ENCODE measurements around the gene OPN1MW2.
"Not testable (repeated sequence)": the region's sequence is repeated elsewhere in the genome, so short reads cannot be mapped to it uniquely, and the experiment has no call there.

OPN1MW2 gene

DNA sequence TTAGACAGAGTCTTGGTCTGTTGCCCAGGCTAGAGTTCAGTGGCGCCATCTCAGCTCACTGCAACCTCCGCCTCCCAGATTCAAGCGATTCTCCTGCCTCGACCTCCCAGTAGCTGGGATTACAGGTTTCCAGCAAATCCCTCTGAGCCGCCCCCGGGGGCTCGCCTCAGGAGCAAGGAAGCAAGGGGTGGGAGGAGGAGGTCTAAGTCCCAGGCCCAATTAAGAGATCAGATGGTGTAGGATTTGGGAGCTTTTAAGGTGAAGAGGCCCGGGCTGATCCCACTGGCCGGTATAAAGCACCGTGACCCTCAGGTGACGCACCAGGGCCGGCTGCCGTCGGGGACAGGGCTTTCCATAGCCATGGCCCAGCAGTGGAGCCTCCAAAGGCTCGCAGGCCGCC, at the start of gene OPN1MW2:
Gene OPN1MW2, plus strand, starts transcription at position 301 of the 400 bp plus-strand sequence. Its CDS starts 60 bp downstream, at position 361.
- not testable (repeated sequence) for FAIRE-seq; DNase-seq (ENCODE audit: insufficient read length, low spot score)

DNA sequence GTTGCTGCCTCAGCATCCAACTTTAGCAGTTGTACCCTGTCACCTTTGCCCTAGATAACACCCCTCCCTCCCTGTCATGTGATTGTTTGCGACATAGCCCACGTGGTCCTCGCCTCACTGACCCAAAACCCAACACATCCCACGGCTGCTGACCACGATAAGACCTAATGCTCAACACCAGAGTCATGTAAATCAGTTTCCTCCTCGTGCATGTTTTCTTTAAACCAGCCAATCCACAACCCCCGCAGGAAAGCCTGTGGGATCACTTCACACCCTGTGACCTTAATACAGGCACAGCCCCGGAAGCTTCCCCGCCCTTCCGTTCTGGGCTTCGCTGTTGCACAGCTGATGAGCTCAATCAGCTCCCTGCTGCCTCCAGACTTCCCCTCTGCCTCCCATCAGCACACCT, 47.0 kb upstream of the OPN1MW2 start:
- DNase-seq (ENCODE audit: insufficient read length, low spot score); FAIRE-seq: not testable (repeated sequence)

DNA sequence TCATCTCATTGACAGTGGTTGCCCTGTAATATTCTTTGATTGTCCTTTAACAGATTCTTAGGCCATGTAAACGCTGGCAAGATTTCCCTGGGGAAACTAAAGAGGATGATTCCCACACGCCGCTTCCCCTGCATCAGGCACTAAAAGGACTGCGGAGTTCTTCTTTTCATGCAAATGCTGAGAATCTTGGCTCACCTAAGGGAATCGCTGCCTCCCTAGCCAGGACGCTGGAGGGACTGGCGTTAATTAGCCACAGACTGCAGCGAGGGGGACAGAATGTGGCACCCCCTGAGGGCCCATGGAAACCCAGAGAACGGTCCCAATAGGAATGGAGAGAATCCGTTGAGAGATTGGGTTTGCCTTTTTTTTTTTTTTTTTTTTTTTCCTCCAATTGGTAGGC, 45.2 kb upstream of the OPN1MW2 start:
- DNase-seq (ENCODE audit: insufficient read length, low spot score); FAIRE-seq: not testable (repeated sequence)

DNA sequence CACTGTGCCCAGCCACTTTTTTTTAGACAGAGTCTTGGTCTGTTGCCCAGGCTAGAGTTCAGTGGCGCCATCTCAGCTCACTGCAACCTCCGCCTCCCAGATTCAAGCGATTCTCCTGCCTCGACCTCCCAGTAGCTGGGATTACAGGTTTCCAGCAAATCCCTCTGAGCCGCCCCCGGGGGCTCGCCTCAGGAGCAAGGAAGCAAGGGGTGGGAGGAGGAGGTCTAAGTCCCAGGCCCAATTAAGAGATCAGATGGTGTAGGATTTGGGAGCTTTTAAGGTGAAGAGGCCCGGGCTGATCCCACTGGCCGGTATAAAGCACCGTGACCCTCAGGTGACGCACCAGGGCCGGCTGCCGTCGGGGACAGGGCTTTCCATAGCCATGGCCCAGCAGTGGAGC, 37.3 kb upstream of the OPN1MW2 start, which contains the start of gene OPN1MW:
Gene OPN1MW, plus strand, starts transcription at position 301 of the 400 bp plus-strand sequence. Its CDS starts 82 bp downstream, at position 383.
- FAIRE-seq; DNase-seq (ENCODE audit: insufficient read length, low spot score): not testable (repeated sequence)

DNA sequence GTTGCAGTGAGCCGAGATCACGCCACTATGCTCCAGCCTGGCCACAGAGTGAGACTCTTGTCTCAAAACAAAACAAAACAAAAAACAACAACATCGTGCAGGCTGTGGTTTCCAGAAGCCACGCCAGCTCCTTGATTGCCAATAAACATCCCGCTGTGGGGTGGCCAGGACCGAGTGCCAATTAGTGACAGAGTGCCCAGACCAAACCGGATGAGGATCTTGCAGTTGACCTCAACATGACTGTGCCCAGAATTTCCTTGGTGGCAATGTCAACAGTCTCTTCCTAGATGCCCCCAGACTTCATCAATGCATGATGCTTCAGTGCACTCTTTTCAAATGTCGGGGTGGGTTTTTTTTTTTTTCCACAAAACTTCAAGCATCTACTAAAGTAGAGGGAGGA, 35.8 kb upstream of the OPN1MW2 start:
- DNase-seq (ENCODE audit: insufficient read length, low spot score); FAIRE-seq: not testable (repeated sequence)

DNA sequence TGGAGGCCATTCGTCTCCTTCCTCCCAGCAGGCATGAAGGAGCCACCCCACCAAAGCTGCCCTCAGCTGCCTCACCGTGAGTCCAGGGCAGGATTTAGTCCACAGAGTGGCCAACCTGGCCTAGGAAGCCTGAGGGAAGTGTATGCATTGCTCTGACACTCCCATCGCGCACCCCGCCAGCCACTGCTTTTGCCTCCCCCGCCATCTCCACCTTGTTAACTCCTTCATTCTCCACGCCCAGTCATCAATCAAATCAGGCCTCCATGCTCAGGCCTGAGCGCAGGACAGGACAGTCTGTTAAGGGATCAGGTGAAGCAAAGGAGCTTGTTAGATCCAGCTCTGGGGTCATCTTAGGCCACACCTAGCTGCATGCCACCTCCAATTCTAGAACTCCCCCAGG, 26.7 kb upstream of the OPN1MW2 start:
- DNase-seq (ENCODE audit: insufficient read length, low spot score); FAIRE-seq: not testable (repeated sequence)

DNA sequence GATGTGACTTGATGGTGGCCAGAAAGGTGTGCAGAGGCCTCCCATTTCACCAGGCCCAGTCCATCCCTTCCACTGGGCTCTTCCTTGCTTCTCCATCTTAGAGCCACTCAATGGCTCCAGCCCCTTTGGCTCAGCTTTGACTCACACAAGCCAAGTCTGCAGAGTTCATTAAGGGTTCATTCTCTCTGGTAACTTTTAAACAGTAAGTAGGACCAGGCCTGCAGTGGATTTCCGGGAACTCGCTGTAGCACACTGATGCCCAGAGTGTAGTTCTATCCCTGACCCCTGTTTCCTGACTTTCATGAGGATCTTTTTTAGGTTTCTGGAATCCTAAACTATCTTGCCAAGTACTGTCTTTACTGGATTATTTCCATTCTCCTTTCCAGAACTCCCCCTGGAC, 25.2 kb upstream of the OPN1MW2 start:
- DNase-seq (ENCODE audit: insufficient read length, low spot score); FAIRE-seq: not testable (repeated sequence)

DNA sequence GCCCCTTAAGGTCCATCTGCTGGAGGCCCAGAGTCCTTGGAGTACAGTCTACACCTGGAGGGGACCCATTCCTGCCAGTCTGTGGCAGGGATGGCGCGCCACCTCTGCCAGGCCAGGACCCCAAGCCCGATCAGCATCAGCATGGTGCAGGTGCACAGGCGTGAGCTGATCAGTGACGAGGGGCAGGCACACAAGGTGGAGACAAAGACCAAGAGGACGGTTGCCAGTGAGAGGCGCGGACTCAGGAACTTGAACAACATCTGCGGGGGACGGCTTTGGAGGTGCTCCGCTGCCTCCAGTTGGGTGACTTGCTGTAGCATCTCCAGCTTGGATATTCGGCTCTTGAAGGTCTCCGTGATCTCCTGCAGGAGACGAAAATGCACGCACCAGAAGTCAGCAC, 23.1 kb upstream of the OPN1MW2 start:
- not testable (repeated sequence) for DNase-seq (ENCODE audit: insufficient read length, low spot score); FAIRE-seq

DNA sequence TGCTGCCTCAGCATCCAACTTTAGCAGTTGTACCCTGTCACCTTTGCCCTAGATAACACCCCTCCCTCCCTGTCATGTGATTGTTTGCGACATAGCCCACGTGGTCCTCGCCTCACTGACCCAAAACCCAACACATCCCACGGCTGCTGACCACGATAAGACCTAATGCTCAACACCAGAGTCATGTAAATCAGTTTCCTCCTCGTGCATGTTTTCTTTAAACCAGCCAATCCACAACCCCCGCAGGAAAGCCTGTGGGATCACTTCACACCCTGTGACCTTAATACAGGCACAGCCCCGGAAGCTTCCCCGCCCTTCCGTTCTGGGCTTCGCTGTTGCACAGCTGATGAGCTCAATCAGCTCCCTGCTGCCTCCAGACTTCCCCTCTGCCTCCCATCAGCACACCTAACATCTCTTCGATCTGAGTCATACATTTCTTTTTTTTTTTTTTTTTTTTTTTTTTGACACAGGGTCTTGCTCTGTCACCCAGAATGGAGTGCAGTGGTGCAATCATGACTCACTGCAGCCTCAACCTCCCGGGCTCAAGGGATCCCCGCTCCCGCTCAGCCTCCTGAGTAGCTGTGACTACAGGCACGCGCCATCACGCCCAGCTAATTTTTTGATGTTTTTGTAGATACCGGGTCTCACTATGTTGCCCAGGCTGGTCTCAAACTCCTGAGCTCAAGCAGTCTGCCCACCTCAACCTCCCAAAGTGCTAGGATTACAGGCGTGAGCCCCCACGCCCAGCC, 9.7 kb upstream of the OPN1MW2 start:
- not testable (repeated sequence) for DNase-seq (ENCODE audit: insufficient read length, low spot score); FAIRE-seq

DNA sequence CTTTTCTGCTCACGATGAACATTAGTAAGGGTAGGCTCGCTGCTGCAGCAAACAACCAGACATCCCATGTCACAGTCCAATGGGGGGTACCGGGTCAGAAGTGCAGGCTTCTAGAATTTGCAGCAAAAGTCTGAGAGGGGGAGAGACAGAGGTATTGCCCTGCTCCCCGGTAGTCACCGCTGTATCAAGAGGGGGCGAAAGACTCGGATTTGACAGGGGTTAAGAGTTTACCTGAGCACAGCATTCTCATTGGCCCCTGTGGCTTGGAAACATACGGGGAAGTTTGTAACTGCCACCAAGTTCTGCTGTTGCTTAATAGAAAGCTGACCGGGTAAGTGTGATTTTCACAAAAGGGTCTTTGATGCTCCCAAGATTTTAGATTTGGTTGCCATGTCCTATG, 8.5 kb upstream of the OPN1MW2 start:
- not testable (repeated sequence) for FAIRE-seq; DNase-seq (ENCODE audit: insufficient read length, low spot score)

DNA sequence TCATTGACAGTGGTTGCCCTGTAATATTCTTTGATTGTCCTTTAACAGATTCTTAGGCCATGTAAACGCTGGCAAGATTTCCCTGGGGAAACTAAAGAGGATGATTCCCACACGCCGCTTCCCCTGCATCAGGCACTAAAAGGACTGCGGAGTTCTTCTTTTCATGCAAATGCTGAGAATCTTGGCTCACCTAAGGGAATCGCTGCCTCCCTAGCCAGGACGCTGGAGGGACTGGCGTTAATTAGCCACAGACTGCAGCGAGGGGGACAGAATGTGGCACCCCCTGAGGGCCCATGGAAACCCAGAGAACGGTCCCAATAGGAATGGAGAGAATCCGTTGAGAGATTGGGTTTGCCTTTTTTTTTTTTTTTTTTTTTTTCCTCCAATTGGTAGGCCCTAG, 8.1 kb upstream of the OPN1MW2 start:
- DNase-seq (ENCODE audit: insufficient read length, low spot score): not testable (repeated sequence)

DNA sequence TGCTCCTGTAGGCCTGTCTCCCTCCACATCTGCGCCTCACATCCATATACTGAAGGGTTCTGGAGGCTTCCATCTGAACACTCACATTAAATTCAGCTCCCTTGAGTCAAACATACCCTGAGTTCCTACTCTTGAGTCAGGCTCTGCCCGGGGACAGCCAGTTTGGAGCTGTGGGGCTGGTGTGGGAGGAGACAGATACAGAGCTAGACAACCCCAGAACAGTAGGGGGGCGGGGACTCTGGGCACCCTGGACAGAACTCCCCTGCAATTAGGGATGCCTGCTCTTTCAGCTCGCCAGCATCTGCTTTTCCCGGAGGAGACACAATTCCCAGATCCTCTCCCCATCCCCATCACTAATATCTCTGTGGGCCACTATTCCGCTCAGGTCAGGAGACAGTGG, 5.7 kb downstream of the OPN1MW2 start:
- not testable (repeated sequence) for FAIRE-seq; DNase-seq (ENCODE audit: insufficient read length, low spot score)

More for the DNA sequence above, 8.1 kb upstream of the OPN1MW2 start:
- not testable (repeated sequence) for FAIRE-seq

DNA sequence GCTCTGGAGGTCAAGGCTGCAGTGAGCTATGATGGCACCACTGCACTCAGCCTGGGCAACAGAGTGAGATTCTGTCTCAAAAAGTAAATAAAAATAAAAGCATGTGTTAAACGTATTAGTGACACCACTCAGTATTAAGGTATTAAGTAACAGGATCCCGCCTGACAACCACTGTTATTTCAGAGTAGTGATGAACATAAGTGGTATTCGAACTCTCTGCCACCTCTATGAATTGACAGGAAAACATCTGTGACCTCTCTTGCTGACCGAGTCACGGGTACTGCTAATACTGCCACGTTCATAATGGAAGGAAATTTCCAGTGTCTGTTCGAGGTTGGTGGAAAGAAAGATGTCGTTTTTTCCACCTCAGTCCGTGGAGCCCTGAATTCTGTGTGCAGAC, 7.2 kb downstream of the OPN1MW2 start:
- FAIRE-seq; DNase-seq (ENCODE audit: insufficient read length, low spot score): not testable (repeated sequence)

DNA sequence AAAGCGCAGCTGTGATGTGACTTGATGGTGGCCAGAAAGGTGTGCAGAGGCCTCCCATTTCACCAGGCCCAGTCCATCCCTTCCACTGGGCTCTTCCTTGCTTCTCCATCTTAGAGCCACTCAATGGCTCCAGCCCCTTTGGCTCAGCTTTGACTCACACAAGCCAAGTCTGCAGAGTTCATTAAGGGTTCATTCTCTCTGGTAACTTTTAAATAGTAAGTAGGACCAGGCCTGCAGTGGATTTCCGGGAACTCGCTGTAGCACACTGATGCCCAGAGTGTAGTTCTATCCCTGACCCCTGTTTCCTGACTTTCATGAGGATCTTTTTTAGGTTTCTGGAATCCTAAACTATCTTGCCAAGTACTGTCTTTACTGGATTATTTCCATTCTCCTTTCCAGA, 11.9 kb downstream of the OPN1MW2 start:
- FAIRE-seq: not testable (repeated sequence)

DNA sequence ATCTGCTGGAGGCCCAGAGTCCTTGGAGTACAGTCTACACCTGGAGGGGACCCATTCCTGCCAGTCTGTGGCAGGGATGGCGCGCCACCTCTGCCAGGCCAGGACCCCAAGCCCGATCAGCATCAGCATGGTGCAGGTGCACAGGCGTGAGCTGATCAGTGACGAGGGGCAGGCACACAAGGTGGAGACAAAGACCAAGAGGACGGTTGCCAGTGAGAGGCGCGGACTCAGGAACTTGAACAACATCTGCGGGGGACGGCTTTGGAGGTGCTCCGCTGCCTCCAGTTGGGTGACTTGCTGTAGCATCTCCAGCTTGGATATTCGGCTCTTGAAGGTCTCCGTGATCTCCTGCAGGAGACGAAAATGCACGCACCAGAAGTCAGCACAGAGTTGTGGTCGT, 14.1 kb downstream of the OPN1MW2 start:
- not testable (repeated sequence) for DNase-seq (ENCODE audit: insufficient read length, low spot score); FAIRE-seq

More for the DNA sequence above, 11.9 kb downstream of the OPN1MW2 start:
- DNase-seq (ENCODE audit: insufficient read length, low spot score): not testable (repeated sequence)

DNA sequence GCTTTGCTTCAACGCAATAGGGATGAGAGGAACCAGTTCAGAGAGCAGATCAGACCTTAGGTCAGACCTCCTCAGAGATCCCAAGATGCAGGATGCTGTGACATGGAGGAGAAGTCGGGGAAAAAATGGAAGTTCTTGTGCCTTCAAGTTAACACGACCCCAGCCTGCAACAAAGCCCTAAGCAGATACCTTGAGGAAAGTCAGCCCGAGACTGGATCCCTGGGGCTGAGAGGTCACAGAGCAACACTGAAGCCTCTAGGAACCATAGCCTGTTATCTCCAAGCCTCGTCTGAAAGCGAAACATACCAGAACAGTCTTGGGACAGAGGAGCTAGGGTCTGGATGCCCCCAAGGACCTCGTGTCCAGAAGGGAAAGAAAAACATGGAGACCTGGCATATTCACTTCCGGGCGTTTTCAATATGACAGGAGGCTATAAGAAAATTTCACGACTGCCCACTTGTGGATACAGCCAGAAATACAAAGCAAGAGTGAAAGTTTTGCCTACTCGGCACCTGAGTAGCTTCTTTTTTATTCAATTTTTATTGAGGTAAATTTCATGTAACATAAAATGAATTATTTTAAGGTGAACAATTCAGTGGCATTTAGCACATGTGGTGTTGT, 19.5 kb downstream of the OPN1MW2 start:
- FAIRE-seq: not testable (repeated sequence)

DNA sequence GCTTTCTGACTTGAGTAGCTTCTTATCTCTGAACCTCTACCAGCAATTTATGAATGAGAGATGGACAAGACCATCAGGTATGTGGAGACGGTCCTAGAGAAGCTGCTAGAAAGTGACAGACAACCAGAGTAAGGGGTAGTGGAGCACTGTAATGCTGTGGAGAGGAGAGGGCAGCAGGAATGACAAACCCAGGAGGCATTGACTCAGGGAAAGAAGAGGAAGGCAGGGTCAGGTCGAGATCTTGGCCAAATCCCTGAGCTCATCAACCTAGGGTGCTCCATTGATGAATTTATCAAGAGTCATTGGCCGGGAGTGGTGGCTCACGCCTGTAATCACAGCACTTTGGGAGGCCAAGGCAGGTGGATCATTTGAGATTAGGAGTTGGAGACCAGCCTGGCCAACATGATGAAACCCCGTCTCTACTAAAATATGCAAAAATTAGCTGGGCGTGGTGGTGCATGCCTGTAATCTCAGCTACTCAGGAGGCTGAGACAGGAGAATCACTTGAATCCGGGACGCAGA, 20.5 kb downstream of the OPN1MW2 start:
- not testable (repeated sequence) for FAIRE-seq; DNase-seq (ENCODE audit: insufficient read length, low spot score)

More for the DNA sequence above, 19.5 kb downstream of the OPN1MW2 start:
- not testable (repeated sequence) for DNase-seq (ENCODE audit: insufficient read length, low spot score)

DNA sequence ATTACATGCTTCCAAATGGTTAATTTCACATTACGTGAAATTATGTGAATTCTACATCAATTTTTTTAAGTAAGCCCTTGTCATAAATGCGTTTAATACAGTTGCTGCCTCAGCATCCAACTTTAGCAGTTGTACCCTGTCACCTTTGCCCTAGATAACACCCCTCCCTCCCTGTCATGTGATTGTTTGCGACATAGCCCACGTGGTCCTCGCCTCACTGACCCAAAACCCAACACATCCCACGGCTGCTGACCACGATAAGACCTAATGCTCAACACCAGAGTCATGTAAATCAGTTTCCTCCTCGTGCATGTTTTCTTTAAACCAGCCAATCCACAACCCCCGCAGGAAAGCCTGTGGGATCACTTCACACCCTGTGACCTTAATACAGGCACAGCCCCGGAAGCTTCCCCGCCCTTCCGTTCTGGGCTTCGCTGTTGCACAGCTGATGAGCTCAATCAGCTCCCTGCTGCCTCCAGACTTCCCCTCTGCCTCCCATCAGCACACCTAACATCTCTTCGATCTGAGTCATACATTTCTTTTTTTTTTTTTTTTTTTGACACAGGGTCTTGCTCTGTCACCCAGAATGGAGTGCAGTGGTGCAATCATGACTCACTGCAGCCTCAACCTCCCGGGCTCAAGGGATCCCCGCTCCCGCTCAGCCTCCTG, 28.0 kb downstream of the OPN1MW2 start:
- FAIRE-seq; DNase-seq (ENCODE audit: insufficient read length, low spot score): not testable (repeated sequence)

DNA sequence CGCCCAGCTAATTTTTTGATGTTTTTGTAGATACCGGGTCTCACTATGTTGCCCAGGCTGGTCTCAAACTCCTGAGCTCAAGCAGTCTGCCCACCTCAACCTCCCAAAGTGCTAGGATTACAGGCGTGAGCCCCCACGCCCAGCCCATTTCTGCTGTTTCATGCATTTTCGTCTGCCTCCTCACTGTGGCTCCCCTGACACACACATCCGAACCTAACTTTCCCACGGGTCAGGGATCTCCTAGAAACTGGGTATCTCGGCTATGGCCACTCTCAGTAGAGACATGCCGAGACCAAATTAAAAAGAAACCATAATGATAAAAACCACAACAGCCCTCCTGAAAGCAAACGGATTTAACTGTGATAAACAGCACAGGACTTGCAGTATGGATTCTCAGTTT, 28.5 kb downstream of the OPN1MW2 start:
- not testable (repeated sequence) for DNase-seq (ENCODE audit: insufficient read length, low spot score); FAIRE-seq

DNA sequence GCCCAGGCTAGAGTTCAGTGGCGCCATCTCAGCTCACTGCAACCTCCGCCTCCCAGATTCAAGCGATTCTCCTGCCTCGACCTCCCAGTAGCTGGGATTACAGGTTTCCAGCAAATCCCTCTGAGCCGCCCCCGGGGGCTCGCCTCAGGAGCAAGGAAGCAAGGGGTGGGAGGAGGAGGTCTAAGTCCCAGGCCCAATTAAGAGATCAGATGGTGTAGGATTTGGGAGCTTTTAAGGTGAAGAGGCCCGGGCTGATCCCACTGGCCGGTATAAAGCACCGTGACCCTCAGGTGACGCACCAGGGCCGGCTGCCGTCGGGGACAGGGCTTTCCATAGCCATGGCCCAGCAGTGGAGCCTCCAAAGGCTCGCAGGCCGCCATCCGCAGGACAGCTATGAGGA, 37.7 kb downstream of the OPN1MW2 start, which contains the start of gene OPN1MW3:
Gene OPN1MW3, plus strand, starts transcription at position 301 of the 400 bp plus-strand sequence. Its CDS starts 38 bp downstream, at position 339.
- not testable (repeated sequence) for DNase-seq (ENCODE audit: insufficient read length, low spot score); FAIRE-seq

All from D721Med (cell line).